ENCODE results near the gene TMEM138. TPM values are rescaled to one million over a fixed set of nuclear protein-coding genes. Genes with fewer than 3 reads are reported as not detected.
A peak's percentile ranks its signal among the peaks of the same experiment; 100 is the strongest.

Gene TMEM138
- total and polyA plus RNA-seq, 2 of the 13 experiments (the other 11 are each of a cell fraction or from before 2014, with no cell fraction given): 43.5 to 61.0 TPM

GRCh38 chr11:61361741-61362541 is at the start of gene TMEM138, which contains the start of gene CYB561A3 (continued):
- TF ChIP-seq, protein P1, sequence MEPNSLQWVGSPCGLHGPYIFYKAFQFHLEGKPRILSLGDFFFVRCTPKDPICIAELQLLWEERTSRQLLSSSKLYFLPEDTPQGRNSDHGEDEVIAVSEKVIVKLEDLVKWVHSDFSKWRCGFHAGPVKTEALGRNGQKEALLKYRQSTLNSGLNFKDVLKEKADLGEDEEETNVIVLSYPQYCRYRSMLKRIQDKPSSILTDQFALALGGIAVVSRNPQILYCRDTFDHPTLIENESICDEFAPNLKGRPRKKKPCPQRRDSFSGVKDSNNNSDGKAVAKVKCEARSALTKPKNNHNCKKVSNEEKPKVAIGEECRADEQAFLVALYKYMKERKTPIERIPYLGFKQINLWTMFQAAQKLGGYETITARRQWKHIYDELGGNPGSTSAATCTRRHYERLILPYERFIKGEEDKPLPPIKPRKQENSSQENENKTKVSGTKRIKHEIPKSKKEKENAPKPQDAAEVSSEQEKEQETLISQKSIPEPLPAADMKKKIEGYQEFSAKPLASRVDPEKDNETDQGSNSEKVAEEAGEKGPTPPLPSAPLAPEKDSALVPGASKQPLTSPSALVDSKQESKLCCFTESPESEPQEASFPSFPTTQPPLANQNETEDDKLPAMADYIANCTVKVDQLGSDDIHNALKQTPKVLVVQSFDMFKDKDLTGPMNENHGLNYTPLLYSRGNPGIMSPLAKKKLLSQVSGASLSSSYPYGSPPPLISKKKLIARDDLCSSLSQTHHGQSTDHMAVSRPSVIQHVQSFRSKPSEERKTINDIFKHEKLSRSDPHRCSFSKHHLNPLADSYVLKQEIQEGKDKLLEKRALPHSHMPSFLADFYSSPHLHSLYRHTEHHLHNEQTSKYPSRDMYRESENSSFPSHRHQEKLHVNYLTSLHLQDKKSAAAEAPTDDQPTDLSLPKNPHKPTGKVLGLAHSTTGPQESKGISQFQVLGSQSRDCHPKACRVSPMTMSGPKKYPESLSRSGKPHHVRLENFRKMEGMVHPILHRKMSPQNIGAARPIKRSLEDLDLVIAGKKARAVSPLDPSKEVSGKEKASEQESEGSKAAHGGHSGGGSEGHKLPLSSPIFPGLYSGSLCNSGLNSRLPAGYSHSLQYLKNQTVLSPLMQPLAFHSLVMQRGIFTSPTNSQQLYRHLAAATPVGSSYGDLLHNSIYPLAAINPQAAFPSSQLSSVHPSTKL (CRISPR knock-in tag; IDR thresholded peaks at IDR 0.05): peak; percentile 23; the same call in 1 of the 2 replicates
- 0 out of 2 replicates have a peak, but pooled peaks have one; percentile 6 for TF ChIP-seq NR2F2 (IDR thresholded peaks at IDR 0.05; ENCODE audit: borderline replicate concordance, low read depth)
- TF ChIP-seq FOXM1 (CRISPR knock-in tag; IDR thresholded peaks at IDR 0.05): peak; percentile 77; the same call in 1 of the 2 replicates
- TF ChIP-seq ZNF274 (CRISPR knock-in tag; IDR thresholded peaks at IDR 0.05): peak; percentile 67; the same call in 1 of the 2 replicates
- TF ChIP-seq ZNF768 (CRISPR knock-in tag; IDR thresholded peaks at IDR 0.05): peak; percentile 73
- TF ChIP-seq CTCF (CRISPR knock-in tag; IDR thresholded peaks at IDR 0.05): 0 out of 2 replicates have a peak, but pooled peaks have one; percentile 15
- 0 out of 2 replicates have a peak, but pooled peaks have one; percentile 41 for TF ChIP-seq KMT2A (CRISPR knock-in tag; IDR thresholded peaks at IDR 0.05)
- peak; percentile 58; the same call in 1 of the 2 replicates for TF ChIP-seq ZNF607 (CRISPR knock-in tag; IDR thresholded peaks at IDR 0.05; ENCODE audit: borderline replicate concordance)
- 0 out of 2 replicates have a peak, but pooled peaks have one; percentile 46 for TF ChIP-seq FOXO1 (CRISPR knock-in tag; IDR thresholded peaks at IDR 0.05)
- TF ChIP-seq RFX1 (IDR thresholded peaks at IDR 0.05): no peak
- no peak for TF ChIP-seq PCBP1 (IDR thresholded peaks at IDR 0.05; ENCODE audit: borderline replicate concordance, low read depth, low read length)
- no peak for TF ChIP-seq ZNF576 (CRISPR knock-in tag; IDR thresholded peaks at IDR 0.05)
- TF ChIP-seq PAWR (CRISPR knock-in tag; IDR thresholded peaks at IDR 0.05; ENCODE audit: borderline replicate concordance): no peak
- TF ChIP-seq TEAD2 (CRISPR knock-in tag; IDR thresholded peaks at IDR 0.05): no peak
- TF ChIP-seq ZNF12 (CRISPR knock-in tag; IDR thresholded peaks at IDR 0.05): peak; percentile 61; the same call in 1 of the 2 replicates
- TF ChIP-seq, protein P2, sequence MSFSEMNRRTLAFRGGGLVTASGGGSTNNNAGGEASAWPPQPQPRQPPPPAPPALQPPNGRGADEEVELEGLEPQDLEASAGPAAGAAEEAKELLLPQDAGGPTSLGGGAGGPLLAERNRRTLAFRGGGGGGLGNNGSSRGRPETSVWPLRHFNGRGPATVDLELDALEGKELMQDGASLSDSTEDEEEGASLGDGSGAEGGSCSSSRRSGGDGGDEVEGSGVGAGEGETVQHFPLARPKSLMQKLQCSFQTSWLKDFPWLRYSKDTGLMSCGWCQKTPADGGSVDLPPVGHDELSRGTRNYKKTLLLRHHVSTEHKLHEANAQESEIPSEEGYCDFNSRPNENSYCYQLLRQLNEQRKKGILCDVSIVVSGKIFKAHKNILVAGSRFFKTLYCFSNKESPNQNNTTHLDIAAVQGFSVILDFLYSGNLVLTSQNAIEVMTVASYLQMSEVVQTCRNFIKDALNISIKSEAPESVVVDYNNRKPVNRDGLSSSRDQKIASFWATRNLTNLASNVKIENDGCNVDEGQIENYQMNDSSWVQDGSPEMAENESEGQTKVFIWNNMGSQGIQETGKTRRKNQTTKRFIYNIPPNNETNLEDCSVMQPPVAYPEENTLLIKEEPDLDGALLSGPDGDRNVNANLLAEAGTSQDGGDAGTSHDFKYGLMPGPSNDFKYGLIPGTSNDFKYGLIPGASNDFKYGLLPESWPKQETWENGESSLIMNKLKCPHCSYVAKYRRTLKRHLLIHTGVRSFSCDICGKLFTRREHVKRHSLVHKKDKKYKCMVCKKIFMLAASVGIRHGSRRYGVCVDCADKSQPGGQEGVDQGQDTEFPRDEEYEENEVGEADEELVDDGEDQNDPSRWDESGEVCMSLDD (CRISPR knock-in tag; IDR thresholded peaks at IDR 0.05; ENCODE audit: borderline replicate concordance): peak; percentile 68
- peak; percentile 91 for TF ChIP-seq RNF2 (conservative IDR thresholded peaks at IDR 0.05; ENCODE audit: low read depth)
- peak; percentile 63; the same call in 1 of the 2 replicates for TF ChIP-seq KLF12 (CRISPR knock-in tag; IDR thresholded peaks at IDR 0.05; ENCODE audit: borderline replicate concordance)
- no peak for TF ChIP-seq SP140L (CRISPR knock-in tag; IDR thresholded peaks at IDR 0.05; ENCODE audit: borderline replicate concordance)
- 0 out of 2 replicates have a peak, but pooled peaks have one; percentile 74 for TF ChIP-seq THYN1 (CRISPR knock-in tag; IDR thresholded peaks at IDR 0.05; ENCODE audit: borderline replicate concordance, low read depth)
- no peak for TF ChIP-seq RBM22 (optimal IDR thresholded peaks at IDR 0.05; ENCODE audit: low read length)
